Activated T-helper 1 cell treated with Interleukin-2 at 50 U/mL for 16 hours (primary cell): ENCODE results near the gene ATP8B3.
A peak's percentile ranks its signal among the peaks of the same experiment; 100 is the strongest.

Experiments
- DNase-seq: peaks from one replicate; pipeline ENCODE4 v3.0.0-alpha.2; 2020; ENCODE audit warnings: low read depth

The ATP8B3 gene

DNA sequence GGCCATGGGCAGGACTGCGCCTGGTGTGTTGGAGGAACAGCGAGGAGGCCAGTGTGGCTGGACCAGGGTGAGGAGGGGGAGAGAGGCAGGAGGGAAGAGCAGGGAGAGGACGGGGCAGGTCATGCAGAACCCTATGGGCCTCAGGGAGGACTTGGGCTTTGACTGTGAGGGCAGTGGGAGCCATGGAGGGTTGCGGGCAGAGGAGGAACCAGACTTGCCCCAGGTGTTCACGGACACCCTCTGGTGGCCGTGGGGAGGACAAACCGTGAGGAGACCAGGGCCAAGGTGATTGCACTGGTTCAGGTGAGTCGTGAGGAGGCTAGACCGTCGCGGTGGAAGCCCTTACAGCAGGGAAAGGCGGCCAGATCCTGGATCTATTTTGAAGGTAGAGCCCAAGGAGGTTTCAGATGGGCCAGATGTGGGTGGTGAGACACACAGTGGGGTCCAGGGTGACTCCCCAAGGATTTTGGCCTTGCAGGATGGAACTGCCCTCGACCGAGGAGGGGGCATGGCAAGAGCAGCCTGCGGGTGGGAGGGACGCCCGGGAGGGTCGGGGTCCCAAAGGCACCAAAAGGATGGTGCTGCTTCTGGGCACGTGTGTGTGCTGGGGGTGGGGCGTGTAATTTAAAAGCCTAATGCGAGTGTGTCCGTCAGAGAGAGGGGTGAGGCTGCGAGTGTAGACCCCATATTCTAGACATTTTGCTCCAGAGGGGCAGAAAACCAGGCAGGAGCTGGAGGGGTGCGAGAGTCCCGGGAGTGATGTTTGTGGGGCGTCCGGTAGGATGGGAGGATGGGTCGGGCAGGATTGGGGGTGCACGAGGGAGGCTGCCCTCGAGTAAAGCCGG, 39.0 kb upstream of the ATP8B3 start:
- DNase-seq, result no peak

DNA sequence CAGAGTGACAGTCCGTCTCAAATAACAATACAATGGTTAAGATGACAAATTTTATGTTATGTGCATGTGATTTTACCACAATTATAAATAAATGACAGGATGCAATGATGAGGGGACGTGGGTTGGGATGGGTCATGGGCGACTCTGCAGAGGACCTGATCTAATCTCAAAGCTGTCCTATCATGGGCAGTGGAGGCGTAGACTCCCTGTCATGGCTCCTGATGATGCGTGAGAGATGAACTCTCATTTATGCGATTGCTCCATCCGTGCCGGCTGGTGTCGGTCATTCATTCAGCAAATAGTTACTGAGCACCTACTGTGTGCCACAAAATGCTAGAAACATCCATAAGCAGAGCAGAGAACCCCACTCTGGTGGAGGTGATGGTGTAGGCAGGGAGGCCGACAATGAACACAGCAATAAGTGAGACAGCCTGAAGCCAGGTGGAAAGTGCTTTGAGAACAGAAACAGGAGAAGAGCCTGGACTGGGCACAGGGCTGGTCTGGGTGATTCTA, 37.9 kb upstream of the ATP8B3 start:
- DNase-seq, result no peak

- no peak for DNase-seq
These were observed 37.0 kb upstream of the ATP8B3 start for GRCh38 chr19:1849132-1849474.

DNA sequence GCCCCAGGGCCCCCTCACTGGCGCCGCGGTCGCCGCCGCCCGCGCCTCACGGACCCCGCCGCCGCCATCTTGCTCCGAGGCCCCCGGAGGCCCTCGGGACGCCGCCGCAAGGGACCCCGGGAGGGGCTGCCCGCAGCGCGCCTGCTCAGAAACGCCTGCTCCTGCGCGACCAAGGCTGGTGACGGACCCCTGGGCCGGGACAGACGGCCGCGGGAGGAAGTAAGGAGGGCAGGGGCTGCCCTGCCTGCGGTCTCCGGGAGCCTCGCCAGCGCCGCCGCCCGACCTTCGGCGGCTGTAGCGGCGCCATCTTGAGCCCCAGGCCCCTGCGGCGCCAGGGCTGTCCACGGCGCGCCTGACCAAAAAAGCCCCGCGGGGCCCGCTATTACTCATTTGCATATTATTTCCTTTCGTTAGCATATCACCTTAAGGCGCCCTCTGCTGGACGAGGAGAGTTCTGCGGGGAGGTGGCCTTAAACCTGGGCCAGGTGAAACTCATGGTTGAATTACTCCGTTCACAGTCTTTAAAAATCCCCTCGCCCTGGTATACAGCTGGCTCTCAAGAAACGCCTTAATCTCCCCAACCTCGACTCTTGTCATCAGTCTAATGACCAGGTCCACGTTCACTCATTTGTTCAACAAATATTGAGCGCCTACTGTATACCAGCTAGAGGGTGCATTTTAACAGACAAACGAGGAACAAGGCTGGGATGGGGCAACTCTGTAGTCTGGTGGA, 36.5 kb upstream of the ATP8B3 start, which contains the start of gene REXO1:
Gene REXO1 (minus strand): TSS at position 85 of the 733 bp plus-strand sequence. CDS start 125 bp downstream, outside the sequence.
- peak; percentile 94 for DNase-seq

DNA sequence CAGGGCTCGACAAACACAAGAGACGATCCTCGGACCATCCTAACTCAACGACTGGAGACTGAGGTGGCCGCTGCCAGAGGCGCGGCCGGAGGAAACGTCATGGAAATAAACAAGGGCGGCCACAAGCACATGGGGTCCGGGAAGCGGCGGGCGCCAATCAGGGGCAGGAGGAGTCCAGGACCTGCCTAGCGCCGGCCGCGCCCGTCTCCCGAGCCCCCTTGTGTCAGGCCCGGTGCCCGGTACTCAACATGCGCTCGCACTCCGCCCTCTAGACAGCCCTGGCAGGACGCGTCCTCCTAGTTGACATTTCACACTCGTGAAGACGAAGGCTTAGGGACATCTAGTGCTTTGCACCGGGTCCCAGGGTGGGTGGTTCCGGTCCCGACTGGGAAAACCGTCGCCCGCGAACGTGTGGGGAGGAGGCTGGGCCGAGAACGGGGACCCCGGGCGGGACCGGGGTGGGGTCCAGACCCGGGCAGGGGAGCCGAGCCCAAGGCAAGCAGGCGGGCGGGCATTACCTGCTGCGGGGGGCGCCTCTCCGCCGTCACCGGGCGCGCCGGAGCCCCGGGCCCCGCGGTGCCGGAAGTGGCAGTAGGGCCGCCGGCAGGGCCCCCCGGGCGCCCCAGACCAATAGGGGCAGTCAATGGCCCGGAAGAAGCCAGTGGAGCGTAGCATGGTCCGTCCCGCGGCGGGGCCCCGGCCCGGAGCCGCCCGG, 35.8 kb upstream of the ATP8B3 start:
- no peak for DNase-seq

DNA sequence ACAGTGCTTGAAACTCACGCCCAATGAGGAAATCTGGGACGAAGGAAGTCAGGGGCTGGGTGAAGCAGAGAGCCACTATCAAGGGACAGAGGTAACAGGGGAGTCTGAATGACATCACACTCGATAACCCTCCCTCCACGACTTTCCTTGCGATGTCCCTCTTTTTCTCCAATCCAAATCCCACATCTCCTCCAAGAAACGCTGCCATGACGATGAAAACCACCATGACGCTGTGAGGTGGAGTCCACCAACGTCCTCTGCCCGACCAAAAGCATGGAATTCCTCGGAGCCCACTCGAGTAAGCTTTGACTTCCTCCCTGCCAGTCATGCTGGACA, 35.2 kb upstream of the ATP8B3 start:
- DNase-seq, result no peak

GRCh38 chr19:1846517-1847204, 34.6 kb upstream of the ATP8B3 start:
- DNase-seq, result no peak

DNA sequence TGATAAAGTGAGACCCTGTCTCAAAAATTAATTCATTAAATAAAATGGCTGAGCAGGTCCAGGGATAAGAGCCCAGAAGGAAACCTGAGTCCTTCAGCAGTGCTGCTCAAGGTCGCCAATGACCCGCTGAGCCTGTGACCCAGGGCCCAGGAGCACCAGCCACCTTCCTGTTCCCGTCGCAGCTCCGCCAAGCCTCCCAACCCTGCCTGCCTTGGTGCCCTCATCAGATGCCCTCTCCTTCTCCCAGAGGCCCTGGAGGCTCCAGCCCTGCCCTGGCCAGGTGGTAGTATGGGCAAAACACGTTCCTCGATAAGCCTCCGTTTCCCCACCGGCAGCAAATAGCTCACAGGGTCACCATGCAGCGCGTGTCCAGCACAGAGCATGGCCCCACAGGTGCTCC, 33.6 kb upstream of the ATP8B3 start:
- DNase-seq, result no peak

GRCh38 chr19:1845125-1845515, 33.0 kb upstream of the ATP8B3 start:
- DNase-seq, result no peak

GRCh38 chr19:1844513-1845124, 32.5 kb upstream of the ATP8B3 start:
- DNase-seq, result no peak

- no peak for DNase-seq
These were observed 31.7 kb upstream of the ATP8B3 start for GRCh38 chr19:1843646-1844394.

GRCh38 chr19:1843116-1843515, 31.0 kb upstream of the ATP8B3 start:
- DNase-seq, result no peak

DNA sequence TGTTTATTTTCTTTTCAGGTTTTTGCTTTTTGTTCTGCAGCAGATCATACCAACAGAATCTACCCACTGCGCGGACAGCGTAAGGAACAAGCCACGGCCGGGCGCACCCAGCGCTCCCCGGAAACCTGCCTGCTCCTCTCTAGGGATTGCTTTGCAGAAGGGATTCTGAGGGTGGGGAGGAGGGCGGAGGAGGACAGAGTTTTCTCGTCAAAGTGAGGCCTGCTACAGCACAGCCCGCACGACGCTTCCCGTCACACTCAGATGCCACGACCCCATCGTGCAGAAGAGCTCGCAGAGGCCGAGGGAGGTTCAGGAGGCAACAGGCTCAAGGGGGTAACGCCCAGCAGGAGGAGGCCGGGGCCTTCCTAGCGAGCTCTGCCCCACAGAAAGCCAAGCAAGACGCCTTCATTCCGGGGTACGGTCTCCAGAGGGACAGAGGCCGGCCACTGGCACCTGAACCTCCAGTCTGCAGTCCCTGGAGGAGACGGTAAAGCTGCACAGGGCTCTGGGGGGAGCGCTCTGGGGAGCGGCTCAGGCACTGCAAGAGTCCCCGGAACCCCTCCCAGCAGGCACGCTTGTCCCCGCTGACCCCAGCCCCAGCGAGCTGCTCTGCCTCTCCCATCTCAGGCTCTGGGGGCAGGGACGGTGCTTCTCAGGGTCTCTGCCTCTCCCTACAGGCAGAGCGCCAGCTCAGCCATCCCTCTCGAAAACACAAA, 29.3 kb upstream of the ATP8B3 start:
- DNase-seq, result no peak

DNA sequence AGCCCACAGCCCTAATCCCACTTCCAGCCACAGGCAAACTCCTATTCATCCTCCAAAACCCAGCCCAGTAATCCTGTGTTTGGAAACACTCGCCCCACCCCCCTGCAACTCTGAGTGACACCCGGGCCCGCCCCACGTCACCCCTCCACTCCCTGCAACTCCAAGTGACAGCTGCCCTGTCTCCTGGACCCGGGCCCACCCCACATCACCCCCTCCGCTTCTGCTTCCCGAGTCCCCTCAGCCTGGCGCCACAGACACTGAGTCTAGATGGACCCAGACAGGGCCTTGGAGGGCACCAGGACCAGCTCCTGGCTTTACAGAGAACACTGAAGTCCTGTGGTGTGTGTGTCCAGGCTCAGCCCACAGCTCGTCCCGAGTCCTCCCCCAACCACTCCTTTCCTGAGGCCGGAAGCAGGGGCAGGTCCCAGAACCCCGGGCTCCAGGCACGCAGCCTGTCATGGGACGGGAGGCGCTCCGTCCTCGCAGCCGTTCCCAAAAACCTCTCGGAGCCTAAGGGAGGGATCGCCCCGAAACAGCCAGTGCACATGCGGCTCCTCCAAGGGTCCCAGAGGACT, 28.6 kb upstream of the ATP8B3 start:
- no peak for DNase-seq

GRCh38 chr19:1839658-1840540, 27.8 kb upstream of the ATP8B3 start:
- DNase-seq, result no peak

GRCh38 chr19:1837625-1838105, 25.6 kb upstream of the ATP8B3 start:
- DNase-seq, result no peak

DNA sequence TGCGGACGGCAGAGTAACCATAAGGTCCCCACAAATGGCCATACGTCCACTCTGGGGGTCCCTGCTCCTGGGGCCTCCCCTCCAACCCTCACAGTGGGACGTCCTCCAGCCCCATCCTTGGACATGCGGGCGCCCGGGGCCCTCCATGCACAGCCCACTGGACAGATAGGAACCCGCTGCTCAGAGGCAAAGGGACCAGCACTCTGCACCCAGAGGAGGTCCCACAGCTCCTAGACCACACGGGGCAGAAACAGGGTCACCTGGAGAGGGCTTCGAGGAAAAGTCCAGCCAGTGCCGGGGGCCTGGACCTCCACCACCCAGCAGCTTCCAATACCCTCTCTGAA, 25.1 kb upstream of the ATP8B3 start:
- DNase-seq, result no peak

DNA sequence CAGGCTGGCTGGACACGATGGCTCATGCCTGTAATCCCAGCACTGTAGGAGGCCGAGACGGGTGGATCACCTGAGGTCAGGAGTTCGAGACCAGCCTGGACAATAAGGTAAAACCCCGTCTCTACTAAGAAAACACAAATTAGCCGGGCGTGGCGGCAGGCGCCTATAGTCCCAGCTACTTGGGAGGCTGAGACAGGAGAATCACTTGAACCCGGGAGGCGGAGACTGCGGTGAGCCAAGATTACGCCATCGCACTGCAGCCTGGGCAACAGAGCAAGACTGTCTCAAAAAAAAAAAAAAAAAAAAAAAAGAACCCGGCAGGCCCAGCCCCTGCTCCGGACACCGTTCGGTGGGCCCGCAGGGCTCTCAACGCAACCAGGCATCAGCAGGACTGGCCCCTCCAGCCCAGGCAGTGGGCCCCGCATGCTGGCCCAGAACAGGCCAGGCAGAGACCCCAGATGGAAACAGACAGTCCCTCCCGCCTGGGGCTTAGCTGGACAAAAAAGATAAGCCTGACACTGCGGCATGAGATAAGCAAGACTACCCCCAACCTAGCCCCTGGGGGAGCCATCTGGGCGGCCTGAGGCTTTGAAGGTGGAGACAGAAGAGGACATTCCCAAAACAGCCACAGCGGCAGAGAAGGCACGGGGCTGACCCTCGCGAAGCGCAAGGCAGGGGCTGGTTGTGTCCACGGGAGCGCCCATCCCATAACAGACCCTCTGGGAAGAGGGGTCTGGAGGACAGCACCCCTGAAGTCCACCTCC, 24.6 kb upstream of the ATP8B3 start:
- DNase-seq, result no peak
